Colonic mucosa (tissue), 4 donors: Measurements from ENCODE around the gene DDX20. TPM values are rescaled to one million over a fixed set of nuclear protein-coding genes. Genes with fewer than 3 reads are reported as not detected.

Experiments used
- DNase-seq: peaks from one replicate; pipeline ENCODE4 v3.0.0-alpha.2; 2020
- H3K27ac ChIP-seq: fragments of 200-600 bp; one replicate; pipeline ENCODE4 v1.8.0; 2021
- H3K27me3 ChIP-seq: fragments of 200-600 bp; one replicate; pipeline ENCODE4 v1.8.0; 2021
- H3K36me3 ChIP-seq: fragments of 200-600 bp; one replicate; pipeline ENCODE4 v1.8.0; 2021
- H3K4me1 ChIP-seq: fragments of 200-600 bp; one replicate; pipeline ENCODE4 v1.8.0; 2021; ENCODE audit warnings: mild to moderate bottlenecking
- H3K4me3 ChIP-seq: fragments of 200-600 bp; one replicate; pipeline ENCODE4 v1.8.0; 2021
- H3K9ac ChIP-seq, 2 donors: one replicate each; pipeline ENCODE4 v1.7.0; 2013; ENCODE audit warnings: control low read depth in 2 of 2, low read depth in 2 of 2, low read length in 2 of 2
- H3K9me3 ChIP-seq: fragments of 200-600 bp; one replicate; pipeline ENCODE4 v1.8.0; 2021
- CTCF ChIP-seq: fragments of 200-600 bp; IDR thresholded peaks from one replicate; pipeline ENCODE4 v1.8.0; 2022; ENCODE audit warnings: antibody characterized with exemption, mild to moderate bottlenecking
- intact Hi-C: fragments of 100-400 bp; cut with DNase I; formaldehyde crosslinking; loops from one replicate; pipeline ENCODE4 v1.14.1; 2022
- total RNA-seq, 2 donors: library from RNA; stranded (reverse); fragmentation: NEBNext Ultra II Directional in 1 of 2; extraction: Animal tissue kit (Norgen Biotek cat#: 25700) in 1 of 2; gene quantifications; one replicate each; pipeline ENCODE4 v1.2.1, GENCODE V29; 2021
- donor health status: healthy.
- donor health status: DM: no; HTN: no; CAD: no.
- donor health status: DM: no; HTN: no; CAD: no.

The DDX20 gene
- total RNA-seq, 2 donors from 2014 or later: 9.6 to 11.5 TPM

- intact Hi-C loops: loop anchor here (5.0 kb wide), 1 partner anchor 35 kb away; no protein-coding TSS in a partner anchor
- Histone ChIP-seq H3K4me1 (no peaks in the 10 kb centered on the region), H3K27ac (no peak overlapping the region), H3K9ac (no peak overlapping the region), H3K36me3 (no peaks in the 10 kb centered on the region), H3K4me3 (no peak overlapping the region), H3K9me3 (no peaks in the 10 kb centered on the region), H3K27me3 (no peaks in the 10 kb centered on the region)
- no peak for TF ChIP-seq CTCF
- DNase-seq: no peak
These were observed 38.3 kb upstream of the DDX20 start for GRCh38 chr1:111717450-111717849.

- Histone ChIP-seq H3K9me3 (no peaks in the 10 kb centered on the region), H3K27ac (no peak overlapping the region), H3K4me3 (no peak overlapping the region), H3K27me3 (no peaks in the 10 kb centered on the region), H3K4me1 (no peaks in the 10 kb centered on the region), H3K36me3 (no peaks in the 10 kb centered on the region), H3K9ac (no peak overlapping the region)
- TF ChIP-seq CTCF: no peak
- intact Hi-C loops: loop anchor here (5.0 kb wide), 1 partner anchor 33 kb away; no protein-coding TSS in a partner anchor
- DNase-seq: no peak
These were observed 36.6 kb upstream of the DDX20 start for GRCh38 chr1:111719135-111719534.

- DNase-seq: no peak
- H3K9me3 ChIP-seq: no peaks in the 10 kb centered on the region
- H3K9ac ChIP-seq: no peak overlapping the region
- intact Hi-C loops: loop anchor here (5.0 kb wide), 1 partner anchor 33 kb away; no protein-coding TSS in a partner anchor
- TF ChIP-seq CTCF: no peak
- no peaks in the 10 kb centered on the region for H3K36me3 ChIP-seq
- no peaks in the 10 kb centered on the region for H3K27me3 ChIP-seq
- H3K4me1 ChIP-seq: no peaks in the 10 kb centered on the region
- no peak overlapping the region for H3K4me3 ChIP-seq
- no peak overlapping the region for H3K27ac ChIP-seq
These were observed 36.0 kb upstream of the DDX20 start for GRCh38 chr1:111719674-111720132.

GRCh38 chr1:111720274-111720976, 35.3 kb upstream of the DDX20 start:
- no peaks in the 10 kb centered on the region for H3K9me3 ChIP-seq
- DNase-seq: no peak
- TF ChIP-seq CTCF: no peak
- no peak overlapping the region for H3K27ac ChIP-seq
- intact Hi-C loops: no loop called here
- no peak overlapping the region for H3K4me3 ChIP-seq
- H3K9ac ChIP-seq: no peak overlapping the region
- H3K4me1 ChIP-seq: no peaks in the 10 kb centered on the region
- H3K27me3 ChIP-seq: no peaks in the 10 kb centered on the region
- no peaks in the 10 kb centered on the region for H3K36me3 ChIP-seq

- H3K27ac ChIP-seq: no peak overlapping the region
- H3K27me3 ChIP-seq: no peaks in the 10 kb centered on the region
- no peak overlapping the region for H3K4me3 ChIP-seq
- H3K36me3 ChIP-seq: no peaks in the 10 kb centered on the region
- no peaks in the 10 kb centered on the region for H3K4me1 ChIP-seq
- no peak overlapping the region for H3K9ac ChIP-seq
- TF ChIP-seq CTCF: no peak
- no peaks in the 10 kb centered on the region for H3K9me3 ChIP-seq
- no peak for DNase-seq
- intact Hi-C loops: no loop called here
These were observed 34.5 kb upstream of the DDX20 start for GRCh38 chr1:111720977-111721786.
